Liver (tissue), 9 donors: Measurements from ENCODE around the gene EPB41L4A. TPM values are rescaled to one million over a fixed set of nuclear protein-coding genes. Genes with fewer than 3 reads are reported as not detected.

Experiments used
- DNase-seq: peaks from one replicate; pipeline ENCODE4 v3.0.0-alpha.2; 2017; ENCODE audit warnings: low spot score
- H3K27ac ChIP-seq, 2 donors: one replicate each; pipeline ENCODE4 v1.7.0; 2013; ENCODE audit warnings: inconsistent platforms in 2 of 2, low read length in 2 of 2, control low read depth in 1 of 2, low read depth in 1 of 2, mild to moderate bottlenecking in 1 of 2
- H3K27me3 ChIP-seq, 4 donors: one replicate each; pipeline versions ENCODE4 v1.6.1 to v1.7.0; 2013; ENCODE audit warnings: low read length in 3 of 4, inconsistent platforms in 1 of 4, mild to moderate bottlenecking in 1 of 4, moderate library complexity in 1 of 4; ENCODE audit not compliant: control insufficient read depth in 4 of 4, insufficient read depth in 4 of 4
- H3K36me3 ChIP-seq, 4 donors: one replicate each; pipeline versions ENCODE4 v1.6.1 to v1.7.0; 2013; ENCODE audit warnings: low read length in 3 of 4, mild to moderate bottlenecking in 3 of 4, low read depth in 1 of 4, moderate library complexity in 1 of 4; ENCODE audit not compliant: control insufficient read depth in 4 of 4, insufficient read depth in 3 of 4
- H3K4me1 ChIP-seq, 4 donors: one replicate each; pipeline versions ENCODE4 v1.6.1 to v1.7.0; 2013; ENCODE audit warnings: low read length in 3 of 4, mild to moderate bottlenecking in 3 of 4, moderate library complexity in 1 of 4; ENCODE audit not compliant: control insufficient read depth in 4 of 4, insufficient read depth in 4 of 4
- H3K4me3 ChIP-seq, 3 donors: one replicate each; pipeline versions ENCODE4 v1.6.1 to v1.7.0; 2013; ENCODE audit warnings: low read length in 3 of 3, control low read depth in 1 of 3, low read depth in 1 of 3, mild to moderate bottlenecking in 1 of 3
- H3K9ac ChIP-seq, 2 donors: one replicate each; pipeline ENCODE4 v1.7.0; 2013; ENCODE audit warnings: low read length in 2 of 2, mild to moderate bottlenecking in 2 of 2, moderate library complexity in 2 of 2, control low read depth in 1 of 2, low read depth in 1 of 2
- H3K9me3 ChIP-seq, 4 donors: one replicate each; pipeline versions ENCODE4 v1.6.1 to v1.7.0; 2013; ENCODE audit warnings: low read length in 3 of 4; ENCODE audit not compliant: control insufficient read depth in 4 of 4
- ATF3 ChIP-seq: IDR thresholded peaks from 2 replicates; pipeline ENCODE4 v1.6.1; 2016; ENCODE audit warnings: antibody characterized with exemption
- CTCF ChIP-seq: fragments of 150-350 bp; IDR thresholded peaks from 2 replicates; pipeline ENCODE4 v1.5.1; 2017; ENCODE audit warnings: improper control_type of control experiment, low read depth, low read length; ENCODE audit not compliant: missing input control
- FOXA1 ChIP-seq: IDR thresholded peaks from 2 replicates; pipeline ENCODE4 v1.6.1; 2016; ENCODE audit warnings: antibody characterized with exemption
- FOXA2 ChIP-seq: IDR thresholded peaks from 2 replicates; pipeline ENCODE4 v1.6.1; 2016; ENCODE audit warnings: antibody characterized with exemption
- GABPA ChIP-seq, 2 donors: IDR thresholded peaks in 1 of 2; conservative IDR thresholded peaks in 1 of 2; 2 replicates each; pipeline ENCODE4 v1.6.1; 2016; ENCODE audit warnings: antibody characterized with exemption in 2 of 2, mild to moderate bottlenecking in 1 of 2, moderate library complexity in 1 of 2
- JUND ChIP-seq, 2 donors: IDR thresholded peaks; 2 replicates each; pipeline ENCODE4 v1.6.1; 2016; ENCODE audit warnings: antibody characterized with exemption in 2 of 2
- MAX ChIP-seq: IDR thresholded peaks from 2 replicates; pipeline ENCODE4 v1.6.1; 2016; ENCODE audit warnings: antibody characterized with exemption
- NR2F2 ChIP-seq: IDR thresholded peaks from 2 replicates; pipeline ENCODE4 v1.6.1; 2016; ENCODE audit warnings: antibody characterized with exemption
- REST ChIP-seq: IDR thresholded peaks from 2 replicates; pipeline ENCODE4 v1.6.1; 2016; ENCODE audit warnings: antibody characterized with exemption, mild to moderate bottlenecking
- RXRA ChIP-seq, 2 donors: IDR thresholded peaks; 2 replicates each; pipeline ENCODE4 v1.6.1; 2017 to 2018; ENCODE audit warnings: antibody characterized with exemption in 2 of 2, mild to moderate bottlenecking in 1 of 2
- TAF1 ChIP-seq: conservative IDR thresholded peaks from 2 replicates; pipeline ENCODE4 v1.6.1; 2016; ENCODE audit warnings: antibody characterized with exemption, mild to moderate bottlenecking
- YY1 ChIP-seq: IDR thresholded peaks from 2 replicates; pipeline ENCODE4 v1.6.1; 2016; ENCODE audit warnings: antibody characterized with exemption, mild to moderate bottlenecking
- ZBTB33 ChIP-seq: IDR thresholded peaks from 2 replicates; pipeline ENCODE4 v1.6.1; 2016; ENCODE audit warnings: antibody characterized with exemption
- WGBS: extraction: QIAGEN DNeasy Blood & Tissue Kit; methylation state at CpG from one replicate; pipeline ENCODE4 v1.1.7; 2013; 5-methylcytosine and 5-hydroxymethylcytosine counted together
- polyA plus RNA-seq, 2 donors: library from polyadenylated mRNA; stranded (reverse) in 1 of 2; unstranded in 1 of 2; fragments of 200-250 nt in 1 of 2; fragments of >200 nt in 1 of 2; fragmentation: Nextera tagmentation in 1 of 2; extraction: Ambion mirVana in 1 of 2; gene quantifications; one replicate each; pipeline versions ENCODE4 v1.2.1 to v1.2.3, GENCODE V29; 2013 to 2015
- total RNA-seq, 2 donors: library from RNA; depleted of rRNA; stranded (reverse); fragments of >200 nt; gene quantifications; one replicate each; pipeline ENCODE4 v1.2.3, GENCODE V29; 2014
- donor health status: healthy.
- donor health status: healthy.
- donor health status: healthy.
- donor health status: healthy.
- donor health status: healthy.

Gene EPB41L4A
- total and polyA plus RNA-seq, 4 donors = 1.1 to 8.0 (median 3.9) TPM

- peak; percentile 58 for DNase-seq
- Histone ChIP-seq H3K27ac (no peak overlapping the region), H3K4me1 (no peaks in the 10 kb centered on the region), H3K27me3 (no peaks in the 10 kb centered on the region), H3K9me3 (no peaks in the 10 kb centered on the region), H3K36me3 (no peaks in the 10 kb centered on the region), H3K9ac (no peak overlapping the region), H3K4me3 (no peak overlapping the region)
- WGBS = 37% methylated on average over 4 of the region's 4 CpGs
- TF ChIP-seq MAX = no peak
- no peak for TF ChIP-seq FOXA1
- no peak for TF ChIP-seq YY1
- TF ChIP-seq CTCF = no peak
- no peak for TF ChIP-seq TAF1
- no peak for TF ChIP-seq RXRA (IDR thresholded peaks at IDR 0.05)
- no peak for TF ChIP-seq NR2F2
- no peak for TF ChIP-seq JUND (IDR thresholded peaks at IDR 0.05)
- no peak for TF ChIP-seq FOXA2
- no peak for TF ChIP-seq ATF3
Observed at GRCh38 chr5:112205846-112206245, 213.2 kb downstream of the EPB41L4A start.

GRCh38 chr5:112203229-112203628 lies 215.8 kb downstream of the EPB41L4A start:
- H3K4me1 ChIP-seq = no peaks in the 10 kb centered on the region
- no peaks in the 10 kb centered on the region for H3K36me3 ChIP-seq
- no peaks in the 10 kb centered on the region for H3K27me3 ChIP-seq
- no peak overlapping the region for H3K9ac ChIP-seq
- no peak overlapping the region for H3K4me3 ChIP-seq
- no peak overlapping the region for H3K27ac ChIP-seq
- no peak for DNase-seq
- TF ChIP-seq NR2F2 (no peak), CTCF (no peak), GABPA (IDR thresholded peaks at IDR 0.05 in 1 of 2, conservative IDR thresholded peaks at IDR 0.05 in 1 of 2) (no peak), ATF3 (no peak), ZBTB33 (no peak), REST (no peak), JUND (IDR thresholded peaks at IDR 0.05) (no peak), FOXA1 (no peak)
- WGBS = 90% methylated on average over 4 of the region's 4 CpGs
- H3K9me3 ChIP-seq = no peaks in the 10 kb centered on the region
